Measurements from ENCODE around the gene DNAJB14. TPM values are rescaled to one million over a fixed set of nuclear protein-coding genes. Genes with fewer than 3 reads are reported as not detected.
A peak's percentile ranks its signal among the peaks of the same experiment; 100 is the strongest.

DNAJB14 gene
- total RNA-seq, 1 experiment from 2014 or later = 39.9 TPM

- peak; percentile 45; the same call in 1 of the 2 replicates for TF ChIP-seq ARID4B (CRISPR knock-in tag; IDR thresholded peaks at IDR 0.05; ENCODE audit: borderline replicate concordance)
- TF ChIP-seq ATF2 (CRISPR knock-in tag; IDR thresholded peaks at IDR 0.05; ENCODE audit: borderline replicate concordance, low read depth) = no peak
- TF ChIP-seq ZNF219 (CRISPR knock-in tag; IDR thresholded peaks at IDR 0.05; ENCODE audit: borderline replicate concordance) = no peak
- TF ChIP-seq CBFB (CRISPR knock-in tag; IDR thresholded peaks at IDR 0.05; ENCODE audit: low read depth) = no peak
- no peak for TF ChIP-seq ZNF263 (CRISPR knock-in tag; IDR thresholded peaks at IDR 0.05; ENCODE audit: low read depth)
- TF ChIP-seq ZNF425 (CRISPR knock-in tag; conservative IDR thresholded peaks at IDR 0.05) = peak; percentile 60; the same call in 1 of the 2 replicates
- TF ChIP-seq ZNF138 (CRISPR knock-in tag; conservative IDR thresholded peaks at IDR 0.05) = no peak
- TF ChIP-seq SMAD3 (CRISPR knock-in tag; IDR thresholded peaks at IDR 0.05; ENCODE audit: borderline replicate concordance) = 0 out of 2 replicates have a peak, but pooled peaks have one; percentile 54
- TF ChIP-seq RORB (CRISPR knock-in tag; IDR thresholded peaks at IDR 0.05) = no peak; the same call in 1 of the 2 replicates
- no peak for TF ChIP-seq GRHL2 (CRISPR knock-in tag; IDR thresholded peaks at IDR 0.05; ENCODE audit: insufficient replicate concordance, severe bottlenecking)
- no peak for TF ChIP-seq ESRRA (CRISPR knock-in tag; IDR thresholded peaks at IDR 0.05; ENCODE audit: borderline replicate concordance)
- TF ChIP-seq ATF3 (CRISPR knock-in tag; conservative IDR thresholded peaks at IDR 0.05) = no peak
- TF ChIP-seq HMGXB4 (CRISPR knock-in tag; IDR thresholded peaks at IDR 0.05) = peak; percentile 12
- no peak for TF ChIP-seq GTF2I (CRISPR knock-in tag; conservative IDR thresholded peaks at IDR 0.05)
- TF ChIP-seq NFATC4 (CRISPR knock-in tag; IDR thresholded peaks at IDR 0.05) = peak; percentile 84
- peak; percentile 10; the same call in 1 of the 2 replicates for TF ChIP-seq ZNF232 (CRISPR knock-in tag; IDR thresholded peaks at IDR 0.05)
- TF ChIP-seq TEAD4 (CRISPR knock-in tag; IDR thresholded peaks at IDR 0.05) = peak; percentile 33; the same call in 1 of the 2 replicates
- no peak for TF ChIP-seq ATF6 (CRISPR knock-in tag; IDR thresholded peaks at IDR 0.05)
These were observed 3.8 kb upstream of the DNAJB14 start, which contains the start of gene H2AZ1 (continued) for GRCh38 chr4:99949999-99950912.

Data from WTC11 (cell line).